HepG2 (cell line): ENCODE measurements around the gene PRPSAP1. TPM values are rescaled to one million over a fixed set of nuclear protein-coding genes. Genes with fewer than 3 reads are reported as not detected.

Experiments used
- ATM ChIP-seq: fragments of 450-650 bp; IDR thresholded peaks from 2 replicates; pipeline ENCODE4 v1.7.1; 2017; ENCODE audit warnings: mild to moderate bottlenecking, borderline replicate concordance
- FOXA3 ChIP-seq: IDR thresholded peaks from 2 replicates; pipeline ENCODE4 v1.6.1; 2016; ENCODE audit warnings: missing genetic modification reagents, missing compliant biosample characterization
- HNF4A ChIP-seq: sonication (generic); formaldehyde crosslinking; IDR thresholded peaks from 2 replicates; pipeline ENCODE4 v1.4.0; 2020; ENCODE audit warnings: missing genetic modification reagents
- HNRNPLL ChIP-seq: fragments of 200-400 bp; formaldehyde crosslinking; IDR thresholded peaks from 2 replicates; pipeline ENCODE4 v1.6.1; 2017; ENCODE audit warnings: mild to moderate bottlenecking, low read depth, low read length; ENCODE audit not compliant: poor library complexity, severe bottlenecking
- KLF6 ChIP-seq: IDR thresholded peaks from 2 replicates; pipeline ENCODE4 v1.8.0; 2016; ENCODE audit warnings: missing biosample characterization, missing genetic modification reagents
- MBD4 ChIP-seq: IDR thresholded peaks from 2 replicates; pipeline ENCODE4 v1.6.1; 2012; ENCODE audit warnings: low read length, inconsistent platforms, borderline replicate concordance
- MED1 ChIP-seq: sonication (generic); formaldehyde crosslinking; IDR thresholded peaks from 2 replicates; pipeline ENCODE4 v1.4.0; 2020; ENCODE audit warnings: missing genetic modification reagents
- POGZ ChIP-seq: sonication (generic); formaldehyde crosslinking; IDR thresholded peaks from 2 replicates; pipeline ENCODE4 v1.4.0; 2020; ENCODE audit warnings: mild to moderate bottlenecking, missing genetic modification reagents
- RELA ChIP-seq: sonication (generic); formaldehyde crosslinking; IDR thresholded peaks from 2 replicates; pipeline ENCODE4 v1.4.0; 2020; ENCODE audit warnings: missing genetic modification reagents
- SMARCE1 ChIP-seq: fragments of 450-650 bp; IDR thresholded peaks from 2 replicates; pipeline ENCODE4 v1.6.1; 2017; ENCODE audit warnings: borderline replicate concordance
- SNAI1 ChIP-seq: sonication (generic); formaldehyde crosslinking; IDR thresholded peaks from 2 replicates; pipeline ENCODE4 v1.5.0; 2020; ENCODE audit warnings: mild to moderate bottlenecking, missing genetic modification reagents, borderline replicate concordance
- SOX6 ChIP-seq, 2 experiments: fragments of 450-650 bp in 1 of 2; sonication (generic) in 1 of 2; formaldehyde crosslinking in 1 of 2; IDR thresholded peaks; 2 replicates each; pipeline versions ENCODE4 v1.4.0 to v1.6.1; 2017 to 2020; ENCODE audit warnings: antibody characterized with exemption in 1 of 2, mild to moderate bottlenecking in 1 of 2, missing genetic modification reagents in 1 of 2
- STAT5B ChIP-seq: sonication (generic); formaldehyde crosslinking; IDR thresholded peaks from 2 replicates; pipeline ENCODE4 v1.4.0; 2020; ENCODE audit warnings: missing genetic modification reagents
- THRA ChIP-seq: sonication (generic); formaldehyde crosslinking; IDR thresholded peaks from 2 replicates; pipeline ENCODE4 v1.4.0; 2020; ENCODE audit warnings: missing genetic modification reagents, borderline replicate concordance
- polyA plus RNA-seq, 8 experiments: library from polyadenylated mRNA; depleted of rRNA in 3 of 8; stranded (reverse) in 7 of 8; unstranded in 1 of 8; fragments of >200 nt; fragmentation: Illumina TruSeq in 4 of 8; extraction: Trizol in 4 of 8; gene quantifications; 2 replicates each; pipeline versions ENCODE4 v1.2.1 to v1.2.3, GENCODE V29; 2011 to 2016; ENCODE audit warnings: low read depth in 4 of 8, missing spikeins in 1 of 8, mixed read lengths in 1 of 8; ENCODE audit not compliant: insufficient read depth in 1 of 8
- total RNA-seq, 5 experiments: library from RNA; depleted of rRNA; stranded (reverse); fragments of >200 nt; fragmentation: Illumina TruSeq; extraction: Trizol; gene quantifications; 2 replicates each; pipeline ENCODE4 v1.2.3, GENCODE V29; 2016; ENCODE audit warnings: low read depth in 1 of 5
- TF ChIP-seq, protein P1 (sequence below): sonication (generic); formaldehyde crosslinking; IDR thresholded peaks from 2 replicates; pipeline ENCODE4 v1.5.0; 2020; ENCODE audit warnings: mild to moderate bottlenecking, missing genetic modification reagents, borderline replicate concordance
- TF ChIP-seq, protein P2 (sequence below): sonication (generic); formaldehyde crosslinking; IDR thresholded peaks from 2 replicates; pipeline ENCODE4 v1.8.0; 2022; ENCODE audit warnings: low read depth, missing genetic modification reagents
- TF ChIP-seq, protein P3 (sequence below): sonication (generic); formaldehyde crosslinking; conservative IDR thresholded peaks from 2 replicates; pipeline ENCODE4 v1.8.1; 2023; ENCODE audit warnings: missing genetic modification reagents
- TF ChIP-seq, protein P4 (sequence below): sonication (generic); formaldehyde crosslinking; conservative IDR thresholded peaks from 2 replicates; pipeline ENCODE4 v1.4.0; 2020; ENCODE audit warnings: missing genetic modification reagents
- TF ChIP-seq, protein P5 (sequence below): sonication (generic); formaldehyde crosslinking; IDR thresholded peaks from 2 replicates; pipeline ENCODE4 v1.4.0; 2020; ENCODE audit warnings: missing genetic modification reagents

The PRPSAP1 gene
- total and polyA plus RNA-seq, 2 of the 13 experiments (the other 11 are each of a cell fraction or from before 2014, with no cell fraction given) = 91.1 to 314 TPM

DNA sequence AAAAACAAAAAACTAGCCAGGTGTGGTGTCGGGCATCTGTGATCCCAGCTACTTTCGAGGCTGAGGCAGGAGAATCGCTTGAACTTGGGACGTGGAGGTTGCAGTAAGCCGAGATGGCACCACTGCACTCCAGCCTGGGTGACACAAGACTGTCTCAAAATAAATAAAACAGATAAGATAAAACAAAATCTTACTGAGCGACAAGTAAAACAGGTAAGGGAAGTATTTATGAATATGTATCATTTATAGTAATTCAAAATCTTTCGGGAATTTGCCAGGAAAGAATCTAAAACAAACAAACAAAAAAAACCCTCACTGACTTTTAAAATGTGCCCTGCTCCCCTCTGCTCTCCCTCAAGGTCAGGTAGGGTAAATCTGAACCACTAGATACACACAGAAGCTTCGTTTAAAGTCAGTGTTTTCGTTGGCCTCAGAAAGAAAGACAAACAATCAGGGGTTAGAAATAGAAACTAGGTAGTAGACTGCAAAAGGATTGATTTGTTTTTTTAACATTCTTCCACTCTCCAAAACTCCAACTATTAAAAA lies 2.1 kb downstream of the PRPSAP1 start (continued):
- TF ChIP-seq, protein P1, sequence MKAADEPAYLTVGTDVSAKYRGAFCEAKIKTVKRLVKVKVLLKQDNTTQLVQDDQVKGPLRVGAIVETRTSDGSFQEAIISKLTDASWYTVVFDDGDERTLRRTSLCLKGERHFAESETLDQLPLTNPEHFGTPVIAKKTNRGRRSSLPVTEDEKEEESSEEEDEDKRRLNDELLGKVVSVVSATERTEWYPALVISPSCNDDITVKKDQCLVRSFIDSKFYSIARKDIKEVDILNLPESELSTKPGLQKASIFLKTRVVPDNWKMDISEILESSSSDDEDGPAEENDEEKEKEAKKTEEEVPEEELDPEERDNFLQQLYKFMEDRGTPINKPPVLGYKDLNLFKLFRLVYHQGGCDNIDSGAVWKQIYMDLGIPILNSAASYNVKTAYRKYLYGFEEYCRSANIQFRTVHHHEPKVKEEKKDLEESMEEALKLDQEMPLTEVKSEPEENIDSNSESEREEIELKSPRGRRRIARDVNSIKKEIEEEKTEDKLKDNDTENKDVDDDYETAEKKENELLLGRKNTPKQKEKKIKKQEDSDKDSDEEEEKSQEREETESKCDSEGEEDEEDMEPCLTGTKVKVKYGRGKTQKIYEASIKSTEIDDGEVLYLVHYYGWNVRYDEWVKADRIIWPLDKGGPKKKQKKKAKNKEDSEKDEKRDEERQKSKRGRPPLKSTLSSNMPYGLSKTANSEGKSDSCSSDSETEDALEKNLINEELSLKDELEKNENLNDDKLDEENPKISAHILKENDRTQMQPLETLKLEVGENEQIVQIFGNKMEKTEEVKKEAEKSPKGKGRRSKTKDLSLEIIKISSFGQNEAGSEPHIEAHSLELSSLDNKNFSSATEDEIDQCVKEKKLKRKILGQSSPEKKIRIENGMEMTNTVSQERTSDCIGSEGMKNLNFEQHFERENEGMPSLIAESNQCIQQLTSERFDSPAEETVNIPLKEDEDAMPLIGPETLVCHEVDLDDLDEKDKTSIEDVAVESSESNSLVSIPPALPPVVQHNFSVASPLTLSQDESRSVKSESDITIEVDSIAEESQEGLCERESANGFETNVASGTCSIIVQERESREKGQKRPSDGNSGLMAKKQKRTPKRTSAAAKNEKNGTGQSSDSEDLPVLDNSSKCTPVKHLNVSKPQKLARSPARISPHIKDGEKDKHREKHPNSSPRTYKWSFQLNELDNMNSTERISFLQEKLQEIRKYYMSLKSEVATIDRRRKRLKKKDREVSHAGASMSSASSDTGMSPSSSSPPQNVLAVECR (CRISPR knock-in tag) = no peak; the same call in 1 of the 2 replicates
- TF ChIP-seq, protein P2, sequence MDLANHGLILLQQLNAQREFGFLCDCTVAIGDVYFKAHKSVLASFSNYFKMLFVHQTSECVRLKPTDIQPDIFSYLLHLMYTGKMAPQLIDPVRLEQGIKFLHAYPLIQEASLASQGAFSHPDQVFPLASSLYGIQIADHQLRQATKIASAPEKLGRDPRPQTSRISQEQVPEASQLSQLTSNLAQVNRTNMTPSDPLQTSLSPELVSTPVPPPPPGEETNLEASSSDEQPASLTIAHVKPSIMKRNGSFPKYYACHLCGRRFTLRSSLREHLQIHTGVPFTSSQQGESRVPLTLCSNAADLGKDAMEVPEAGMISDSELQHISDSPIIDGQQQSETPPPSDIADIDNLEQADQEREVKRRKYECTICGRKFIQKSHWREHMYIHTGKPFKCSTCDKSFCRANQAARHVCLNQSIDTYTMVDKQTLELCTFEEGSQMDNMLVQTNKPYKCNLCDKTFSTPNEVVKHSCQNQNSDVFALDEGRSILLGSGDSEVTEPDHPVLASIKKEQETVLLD (CRISPR knock-in tag) = no peak
- peak; percentile 49 for TF ChIP-seq HNF4A (CRISPR knock-in tag)
- no peak for TF ChIP-seq SMARCE1
- TF ChIP-seq ATM = no peak
- TF ChIP-seq POGZ = no peak
- no peak for TF ChIP-seq STAT5B (CRISPR knock-in tag)
- TF ChIP-seq SOX6 (IDR thresholded peaks at IDR 0.05) = no peak
- peak; percentile 60; the same call in 1 of the 2 replicates for TF ChIP-seq SOX6 (CRISPR knock-in tag; IDR thresholded peaks at IDR 0.05)
- TF ChIP-seq SNAI1 (CRISPR knock-in tag) = no peak
- TF ChIP-seq RELA (CRISPR knock-in tag) = no peak
- TF ChIP-seq, protein P3, sequence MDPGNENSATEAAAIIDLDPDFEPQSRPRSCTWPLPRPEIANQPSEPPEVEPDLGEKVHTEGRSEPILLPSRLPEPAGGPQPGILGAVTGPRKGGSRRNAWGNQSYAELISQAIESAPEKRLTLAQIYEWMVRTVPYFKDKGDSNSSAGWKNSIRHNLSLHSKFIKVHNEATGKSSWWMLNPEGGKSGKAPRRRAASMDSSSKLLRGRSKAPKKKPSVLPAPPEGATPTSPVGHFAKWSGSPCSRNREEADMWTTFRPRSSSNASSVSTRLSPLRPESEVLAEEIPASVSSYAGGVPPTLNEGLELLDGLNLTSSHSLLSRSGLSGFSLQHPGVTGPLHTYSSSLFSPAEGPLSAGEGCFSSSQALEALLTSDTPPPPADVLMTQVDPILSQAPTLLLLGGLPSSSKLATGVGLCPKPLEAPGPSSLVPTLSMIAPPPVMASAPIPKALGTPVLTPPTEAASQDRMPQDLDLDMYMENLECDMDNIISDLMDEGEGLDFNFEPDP = no peak
- no peak for TF ChIP-seq MBD4
- TF ChIP-seq KLF6 = no peak; the same call in 1 of the 2 replicates
- peak; percentile 95 for TF ChIP-seq THRA (CRISPR knock-in tag)
- TF ChIP-seq FOXA3 = peak; percentile 85
- peak; percentile 82 for TF ChIP-seq MED1 (CRISPR knock-in tag)
- TF ChIP-seq, protein P4, sequence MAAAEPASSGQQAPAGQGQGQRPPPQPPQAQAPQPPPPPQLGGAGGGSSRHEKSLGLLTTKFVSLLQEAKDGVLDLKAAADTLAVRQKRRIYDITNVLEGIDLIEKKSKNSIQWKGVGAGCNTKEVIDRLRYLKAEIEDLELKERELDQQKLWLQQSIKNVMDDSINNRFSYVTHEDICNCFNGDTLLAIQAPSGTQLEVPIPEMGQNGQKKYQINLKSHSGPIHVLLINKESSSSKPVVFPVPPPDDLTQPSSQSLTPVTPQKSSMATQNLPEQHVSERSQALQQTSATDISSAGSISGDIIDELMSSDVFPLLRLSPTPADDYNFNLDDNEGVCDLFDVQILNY (CRISPR knock-in tag) = no peak
- TF ChIP-seq, protein P5, sequence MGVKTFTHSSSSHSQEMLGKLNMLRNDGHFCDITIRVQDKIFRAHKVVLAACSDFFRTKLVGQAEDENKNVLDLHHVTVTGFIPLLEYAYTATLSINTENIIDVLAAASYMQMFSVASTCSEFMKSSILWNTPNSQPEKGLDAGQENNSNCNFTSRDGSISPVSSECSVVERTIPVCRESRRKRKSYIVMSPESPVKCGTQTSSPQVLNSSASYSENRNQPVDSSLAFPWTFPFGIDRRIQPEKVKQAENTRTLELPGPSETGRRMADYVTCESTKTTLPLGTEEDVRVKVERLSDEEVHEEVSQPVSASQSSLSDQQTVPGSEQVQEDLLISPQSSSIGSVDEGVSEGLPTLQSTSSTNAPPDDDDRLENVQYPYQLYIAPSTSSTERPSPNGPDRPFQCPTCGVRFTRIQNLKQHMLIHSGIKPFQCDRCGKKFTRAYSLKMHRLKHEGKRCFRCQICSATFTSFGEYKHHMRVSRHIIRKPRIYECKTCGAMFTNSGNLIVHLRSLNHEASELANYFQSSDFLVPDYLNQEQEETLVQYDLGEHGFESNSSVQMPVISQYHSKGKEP (CRISPR knock-in tag) = no peak
- TF ChIP-seq HNRNPLL = no peak
